Activated CD4-positive, alpha-beta memory T cell treated with anti-CD3 and anti-CD28 coated beads for 36 hours (primary cell): ENCODE data around the gene SOX1. TPM values are rescaled to one million over a fixed set of nuclear protein-coding genes. Genes with fewer than 3 reads are reported as not detected.

Experiments used
- CTCF ChIA-PET: fragments of 350-600 bp; sonication (Branson Sonifier 250); formaldehyde crosslinking; loops from one replicate; lab custom pipeline; 2021; ENCODE audit warnings: antibody characterized with exemption, inconsistent platforms; lab: Charles Lee
- POLR2A ChIA-PET: fragments of 350-600 bp; sonication (Branson Sonifier 250); formaldehyde crosslinking; loops from one replicate; lab custom pipeline; 2021; ENCODE audit warnings: antibody characterized with exemption; lab: Charles Lee
- DNase-seq: peaks from one replicate; pipeline ENCODE4 v3.0.0-alpha.2; 2020
- H3K27ac Mint-ChIP-seq: one replicate; pipeline ENCODE4 v1.8.0; 2021; ENCODE audit warnings: mixed read lengths
- H3K27me3 Mint-ChIP-seq: one replicate; pipeline ENCODE4 v1.8.0; 2021; ENCODE audit warnings: mixed read lengths
- H3K36me3 Mint-ChIP-seq: one replicate; pipeline ENCODE4 v1.8.0; 2021; ENCODE audit warnings: mixed read lengths
- H3K4me1 Mint-ChIP-seq: one replicate; pipeline ENCODE4 v1.8.0; 2021; ENCODE audit warnings: low read depth, mixed read lengths
- H3K4me3 Mint-ChIP-seq: one replicate; pipeline ENCODE4 v1.8.0; 2021; ENCODE audit warnings: mild to moderate bottlenecking, mixed read lengths
- H3K9me3 Mint-ChIP-seq: one replicate; pipeline ENCODE4 v1.8.0; 2021; ENCODE audit warnings: mixed read lengths
- intact Hi-C: fragments of 100-400 bp; cut with micrococcal nuclease; formaldehyde crosslinking; loops from one replicate; pipeline ENCODE4 v1.15.1; 2023
- total RNA-seq, 2 experiments: library from RNA; stranded (reverse); gene quantifications; one replicate each; pipeline ENCODE4 v1.2.3, GENCODE V29; 2021

The SOX1 gene
- total RNA-seq, 2 experiments from 2014 or later: not detected

- ChIA-PET POLR2A (no interaction called here), CTCF (no interaction called here)
- Mint-ChIP-seq H3K9me3 (no peaks in the 10 kb centered on the region), H3K36me3 (peaks cover 3% of the 10 kb centered on the region), H3K27ac (no peak overlapping the region), H3K4me3 (peak overlapping the region; percentile 26), H3K27me3 (peaks cover 68% of the 10 kb centered on the region), H3K4me1 (peaks cover 3% of the 10 kb centered on the region)
- intact Hi-C loops: no loop called here
- DNase-seq: no peak
Observed at GRCh38 chr13:112054616-112055015, 12.3 kb upstream of the SOX1 start.

DNA sequence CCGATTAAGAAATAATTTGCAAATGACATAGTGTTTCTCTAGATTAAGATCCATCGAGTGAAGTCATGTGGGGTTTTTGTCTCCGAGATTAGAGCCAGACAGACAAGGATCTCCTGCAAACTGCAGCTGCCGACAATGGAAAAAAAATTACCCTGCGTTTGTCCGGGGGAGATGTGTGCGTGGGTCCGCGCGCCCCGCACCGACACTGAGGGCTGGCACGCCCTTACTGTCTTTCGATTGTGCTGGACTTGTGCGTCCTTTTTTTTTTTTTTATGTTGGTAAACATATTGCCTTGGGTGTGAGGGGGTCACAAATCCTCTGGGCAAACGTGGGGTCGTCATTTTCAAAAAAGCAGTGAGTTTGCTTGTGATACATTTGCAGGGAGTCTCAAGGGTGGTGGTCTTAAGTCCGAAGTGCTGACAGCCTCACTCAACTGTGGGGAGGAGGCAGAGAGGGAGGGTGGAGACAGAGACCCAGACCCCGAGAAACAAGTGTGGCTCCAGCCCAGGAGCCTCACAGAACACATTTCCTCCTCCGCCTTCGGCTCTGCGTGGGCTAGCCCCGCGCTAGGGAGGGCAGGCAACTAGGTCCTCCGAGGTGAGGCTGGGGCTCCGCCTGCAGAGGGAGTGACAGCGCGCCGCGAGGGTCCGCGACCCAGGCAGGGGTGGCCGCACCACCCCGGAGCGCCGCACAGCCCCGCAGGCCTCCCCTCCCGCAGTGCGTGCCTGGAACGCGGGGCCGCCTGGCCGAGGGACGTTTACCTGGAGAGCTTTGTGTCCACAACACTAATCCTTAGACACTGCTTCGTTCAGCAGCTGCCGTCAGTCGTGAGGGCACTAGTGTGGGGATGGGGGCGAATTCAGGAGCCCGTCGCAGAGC, 11.7 kb upstream of the SOX1 start:
- ChIA-PET POLR2A (no interaction called here), CTCF (no interaction called here)
- no peak for DNase-seq
- Mint-ChIP-seq H3K27me3 (peaks cover 72% of the 10 kb centered on the region), H3K4me3 (peak overlapping the region; percentile 26), H3K27ac (no peak overlapping the region), H3K9me3 (no peaks in the 10 kb centered on the region), H3K36me3 (peaks cover 3% of the 10 kb centered on the region), H3K4me1 (peaks cover 3% of the 10 kb centered on the region)
- intact Hi-C loops: no loop called here

DNA sequence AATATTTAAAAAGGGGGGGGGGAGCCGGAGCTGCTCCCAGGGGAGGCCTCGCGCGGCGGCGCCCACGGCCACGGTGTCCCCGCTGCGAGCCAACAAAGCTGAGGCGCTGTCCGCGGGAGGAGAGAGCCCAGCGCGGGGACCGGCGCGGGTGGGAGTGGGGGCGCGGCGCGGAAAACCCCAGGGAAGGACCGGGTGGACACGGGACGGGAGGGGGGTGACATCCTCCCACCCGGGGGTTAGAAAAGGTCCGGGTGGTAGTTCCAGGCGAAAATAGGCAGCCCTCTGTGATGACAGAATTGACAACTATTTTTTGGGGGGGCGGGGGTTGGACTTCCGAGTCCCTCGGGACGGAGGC, 11.1 kb upstream of the SOX1 start:
- no peak for DNase-seq
- H3K27me3 Mint-ChIP-seq: peaks cover 71% of the 10 kb centered on the region
- H3K9me3 Mint-ChIP-seq: no peaks in the 10 kb centered on the region
- H3K4me1 Mint-ChIP-seq: peaks cover 3% of the 10 kb centered on the region
- H3K27ac Mint-ChIP-seq: no peak overlapping the region
- no peak overlapping the region for H3K4me3 Mint-ChIP-seq
- intact Hi-C loops: no loop called here
- peaks cover 3% of the 10 kb centered on the region for H3K36me3 Mint-ChIP-seq
- CTCF ChIA-PET: no interaction called here
- POLR2A ChIA-PET: no interaction called here

GRCh38 chr13:112056284-112056727, 10.6 kb upstream of the SOX1 start:
- Mint-ChIP-seq H3K27me3 (peaks cover 69% of the 10 kb centered on the region), H3K4me3 (no peak overlapping the region), H3K4me1 (peaks cover 3% of the 10 kb centered on the region), H3K36me3 (peaks cover 3% of the 10 kb centered on the region), H3K27ac (no peak overlapping the region), H3K9me3 (no peaks in the 10 kb centered on the region)
- intact Hi-C loops: no loop called here
- no peak for DNase-seq
- POLR2A ChIA-PET: no interaction called here
- CTCF ChIA-PET: no interaction called here

GRCh38 chr13:112056739-112057438, 10.1 kb upstream of the SOX1 start:
- DNase-seq: no peak
- CTCF ChIA-PET: interaction anchor here (0.8 kb wide), 1 partner anchor 34 kb away, joined by 4 read pairs; no protein-coding TSS in a partner anchor
- Mint-ChIP-seq H3K27me3 (peaks cover 67% of the 10 kb centered on the region), H3K9me3 (no peaks in the 10 kb centered on the region), H3K27ac (no peak overlapping the region), H3K4me3 (no peak overlapping the region), H3K4me1 (peaks cover 3% of the 10 kb centered on the region), H3K36me3 (peaks cover 3% of the 10 kb centered on the region)
- intact Hi-C loops: no loop called here
- POLR2A ChIA-PET: no interaction called here

DNA sequence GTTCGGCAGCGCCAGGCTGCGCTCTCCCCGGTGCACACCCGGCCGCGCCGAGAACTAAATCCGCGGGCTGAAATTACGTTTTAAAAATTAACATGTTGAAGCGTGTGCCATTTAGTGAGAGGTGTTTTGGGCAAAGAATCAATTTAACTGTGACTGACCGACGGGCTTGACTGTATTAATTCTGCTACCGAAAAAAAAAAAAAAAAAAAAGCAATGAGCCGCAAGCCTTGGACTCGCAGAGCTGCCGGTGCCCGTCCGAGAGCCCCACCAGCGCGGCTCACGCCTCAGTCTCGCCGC, 9.6 kb upstream of the SOX1 start:
- Mint-ChIP-seq H3K27me3 (peaks cover 65% of the 10 kb centered on the region), H3K27ac (no peak overlapping the region), H3K4me1 (peaks cover 3% of the 10 kb centered on the region), H3K36me3 (peaks cover 3% of the 10 kb centered on the region), H3K9me3 (no peaks in the 10 kb centered on the region), H3K4me3 (no peak overlapping the region)
- ChIA-PET POLR2A (no interaction called here), CTCF (interaction anchor here (0.8 kb wide), 1 partner anchor 34 kb away, joined by 4 read pairs; no protein-coding TSS in a partner anchor)
- intact Hi-C loops: no loop called here
- no peak for DNase-seq

DNA sequence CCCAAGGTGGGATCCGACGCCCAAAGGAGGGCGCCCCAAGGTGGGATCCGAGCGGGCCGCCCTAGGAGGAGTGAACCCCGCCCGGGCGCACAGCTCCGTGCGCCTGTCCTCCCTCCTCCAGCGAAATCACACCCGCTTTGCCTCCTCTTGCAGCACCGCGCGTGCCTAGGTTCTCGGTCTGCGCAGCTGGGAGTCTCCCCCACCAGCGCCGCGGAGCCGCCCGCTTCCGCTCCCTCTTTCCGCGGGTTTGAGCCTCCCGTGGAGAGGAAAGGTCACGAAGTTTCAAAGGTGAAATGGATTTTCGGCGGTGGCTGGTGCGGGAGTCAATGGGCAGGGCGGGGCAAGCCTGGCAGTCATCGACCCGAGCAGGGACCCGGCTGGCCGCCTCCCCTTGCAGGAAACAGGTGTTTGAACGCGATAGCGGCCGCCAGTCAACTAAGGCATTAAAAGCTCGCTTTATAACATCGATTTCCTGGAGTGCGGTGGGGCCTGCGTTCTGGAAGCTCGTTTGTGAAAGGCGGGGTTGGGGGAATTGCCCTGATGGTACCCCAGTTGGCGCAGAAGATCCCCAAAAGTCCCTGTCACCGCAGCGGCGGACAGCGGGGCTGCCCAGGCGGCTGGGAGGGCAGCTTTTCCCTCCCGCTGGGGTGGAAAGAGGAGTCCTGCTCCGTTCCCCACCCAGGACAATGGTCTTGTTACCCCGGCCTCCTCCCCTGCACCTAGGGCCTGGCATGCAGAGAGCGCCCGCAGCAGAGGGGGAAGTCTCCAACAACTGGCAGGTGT, 9.0 kb upstream of the SOX1 start:
- Mint-ChIP-seq H3K27me3 (peaks cover 66% of the 10 kb centered on the region), H3K27ac (no peak overlapping the region), H3K36me3 (peaks cover 3% of the 10 kb centered on the region), H3K4me3 (no peak overlapping the region), H3K4me1 (peaks cover 3% of the 10 kb centered on the region), H3K9me3 (no peaks in the 10 kb centered on the region)
- DNase-seq: no peak
- ChIA-PET CTCF (interaction anchor here (0.8 kb wide), 1 partner anchor 35 kb away, joined by 4 read pairs; no protein-coding TSS in a partner anchor), POLR2A (no interaction called here)
- intact Hi-C loops: no loop called here

DNA sequence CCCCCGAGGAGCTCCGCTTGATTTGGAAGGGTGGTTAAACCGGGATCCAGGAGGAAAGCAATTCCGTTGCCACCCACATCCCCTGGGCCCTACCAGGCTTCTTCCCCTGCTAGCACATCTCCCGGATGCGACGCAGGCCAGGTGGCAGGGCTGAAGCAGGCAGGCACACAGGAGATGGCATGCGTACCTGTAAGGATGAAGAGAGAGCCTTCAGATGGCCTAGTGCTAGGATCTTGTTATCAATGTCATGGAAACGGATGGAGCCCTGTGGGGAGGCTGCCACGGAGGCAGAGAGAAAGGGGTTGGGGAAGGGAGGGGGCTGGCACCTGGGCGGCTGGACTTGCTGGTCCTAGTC, 8.5 kb upstream of the SOX1 start:
- H3K9me3 Mint-ChIP-seq: no peaks in the 10 kb centered on the region
- no peak for DNase-seq
- CTCF ChIA-PET: no interaction called here
- POLR2A ChIA-PET: no interaction called here
- no peak overlapping the region for H3K27ac Mint-ChIP-seq
- H3K36me3 Mint-ChIP-seq: peaks cover 3% of the 10 kb centered on the region
- H3K4me1 Mint-ChIP-seq: peaks cover 3% of the 10 kb centered on the region
- no peak overlapping the region for H3K4me3 Mint-ChIP-seq
- peaks cover 66% of the 10 kb centered on the region for H3K27me3 Mint-ChIP-seq
- intact Hi-C loops: no loop called here

DNA sequence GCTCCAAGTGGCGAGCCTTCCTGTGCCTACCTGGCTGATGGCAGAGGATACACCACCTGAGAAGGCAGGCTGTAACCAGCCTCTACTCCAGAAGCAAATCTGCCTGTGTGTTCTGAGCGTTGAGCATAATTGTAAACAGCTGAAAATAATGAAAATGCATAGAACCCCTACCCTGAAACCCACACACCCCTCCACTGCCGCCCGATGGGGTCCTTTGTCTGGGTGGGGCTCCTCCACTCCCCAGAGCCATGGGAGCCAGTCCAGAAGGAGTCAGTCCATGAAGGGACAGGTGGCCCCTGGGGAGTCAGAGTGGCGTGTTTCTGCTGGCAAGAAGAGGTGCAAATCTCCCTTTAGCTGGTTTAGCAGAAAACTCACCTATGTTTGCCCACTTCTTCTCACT, 8.0 kb upstream of the SOX1 start:
- POLR2A ChIA-PET: no interaction called here
- Mint-ChIP-seq H3K27me3 (peaks cover 68% of the 10 kb centered on the region), H3K4me1 (peaks cover 3% of the 10 kb centered on the region), H3K9me3 (no peaks in the 10 kb centered on the region), H3K36me3 (peaks cover 3% of the 10 kb centered on the region), H3K4me3 (no peak overlapping the region), H3K27ac (no peak overlapping the region)
- CTCF ChIA-PET: no interaction called here
- no peak for DNase-seq
- intact Hi-C loops: no loop called here

- H3K4me1 Mint-ChIP-seq: peaks cover 3% of the 10 kb centered on the region
- intact Hi-C loops: no loop called here
- H3K27me3 Mint-ChIP-seq: peaks cover 71% of the 10 kb centered on the region
- no peak for DNase-seq
- peaks cover 3% of the 10 kb centered on the region for H3K36me3 Mint-ChIP-seq
- ChIA-PET CTCF (no interaction called here), POLR2A (no interaction called here)
- no peaks in the 10 kb centered on the region for H3K9me3 Mint-ChIP-seq
- no peak overlapping the region for H3K27ac Mint-ChIP-seq
- no peak overlapping the region for H3K4me3 Mint-ChIP-seq
Observed at GRCh38 chr13:112059457-112060281, 7.3 kb upstream of the SOX1 start.

- H3K27ac Mint-ChIP-seq: no peak overlapping the region
- intact Hi-C loops: no loop called here
- H3K36me3 Mint-ChIP-seq: peaks cover 3% of the 10 kb centered on the region
- ChIA-PET POLR2A (no interaction called here), CTCF (no interaction called here)
- H3K9me3 Mint-ChIP-seq: no peaks in the 10 kb centered on the region
- H3K4me1 Mint-ChIP-seq: peaks cover 3% of the 10 kb centered on the region
- no peak overlapping the region for H3K4me3 Mint-ChIP-seq
- peaks cover 69% of the 10 kb centered on the region for H3K27me3 Mint-ChIP-seq
- no peak for DNase-seq
Observed at GRCh38 chr13:112060282-112060830, 6.6 kb upstream of the SOX1 start.
